HG02678 (cell line): ENCODE measurements around the gene FNBP1L.

ENCODE experiments used
- ATAC-seq: cut with Tn5 transposase; IDR thresholded peaks from one replicate; pipeline ENCODE4 v1.9.1; 2021; ENCODE audit warnings: mild to moderate bottlenecking, moderate library complexity; ENCODE audit not compliant: unreplicated experiment

The FNBP1L gene

DNA sequence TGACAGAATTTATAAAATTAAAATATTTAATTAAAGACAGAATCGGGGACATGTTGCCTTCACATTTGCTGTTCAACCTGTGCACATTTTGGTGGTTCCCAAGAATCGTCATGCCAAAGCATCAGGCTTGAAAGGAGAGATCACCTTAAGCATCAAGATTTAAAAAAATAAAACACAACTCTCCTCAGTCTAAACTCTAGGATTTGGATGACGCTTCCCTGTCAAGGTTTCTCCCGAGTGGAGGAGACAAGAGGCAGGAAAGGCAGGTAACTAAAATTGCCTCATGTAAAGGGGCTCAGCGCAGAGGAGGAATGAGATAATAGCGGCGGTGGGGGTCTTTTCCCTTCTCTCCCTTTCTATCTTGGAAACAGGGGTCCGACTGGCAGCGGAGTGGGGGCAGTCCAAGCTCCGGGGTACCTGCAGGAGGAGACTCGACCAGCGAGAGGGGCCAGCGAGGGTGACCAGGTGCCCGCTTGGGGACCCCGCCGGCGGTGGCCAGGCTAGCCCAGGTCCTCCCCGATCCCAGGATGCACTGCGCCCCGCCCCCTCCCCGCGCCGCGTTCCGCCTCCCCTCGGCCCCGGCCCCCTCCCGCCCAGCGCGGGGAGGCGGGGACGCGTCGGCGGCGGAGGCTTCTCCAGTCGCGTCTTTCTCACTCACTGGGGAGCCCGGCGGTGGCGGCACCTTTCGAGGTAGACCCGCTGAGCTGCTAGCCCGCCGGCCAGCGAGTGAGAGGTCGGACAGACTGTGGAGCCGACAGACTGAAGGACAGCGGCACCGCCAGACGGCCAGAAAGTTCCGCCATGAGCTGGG is at the start of gene FNBP1L:
Gene FNBP1L, plus strand, starts transcription at position 638 of the 811 bp plus-strand sequence. Its CDS starts 164 bp downstream, at position 802.
- no peak for ATAC-seq

DNA sequence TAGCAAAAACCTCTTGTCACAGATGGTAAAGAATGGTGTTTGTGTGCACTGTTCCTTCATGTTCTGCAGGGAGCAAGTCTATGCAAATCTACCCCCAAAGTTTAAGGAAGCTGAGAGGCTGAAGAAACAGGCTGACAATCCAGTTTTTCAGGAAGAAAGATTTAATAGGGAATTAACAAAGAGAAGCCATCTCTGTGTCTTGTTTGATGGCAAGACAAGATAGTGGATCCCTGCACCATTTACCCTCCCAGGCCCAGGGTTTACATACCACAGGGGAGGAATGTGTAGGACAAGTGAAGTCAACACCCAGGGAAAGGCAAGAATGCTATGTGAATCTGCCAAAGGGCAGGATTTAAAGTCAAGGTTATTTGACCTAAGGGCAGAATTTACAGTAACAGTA is 48.1 kb upstream of the FNBP1L start:
- ATAC-seq, result no peak

DNA sequence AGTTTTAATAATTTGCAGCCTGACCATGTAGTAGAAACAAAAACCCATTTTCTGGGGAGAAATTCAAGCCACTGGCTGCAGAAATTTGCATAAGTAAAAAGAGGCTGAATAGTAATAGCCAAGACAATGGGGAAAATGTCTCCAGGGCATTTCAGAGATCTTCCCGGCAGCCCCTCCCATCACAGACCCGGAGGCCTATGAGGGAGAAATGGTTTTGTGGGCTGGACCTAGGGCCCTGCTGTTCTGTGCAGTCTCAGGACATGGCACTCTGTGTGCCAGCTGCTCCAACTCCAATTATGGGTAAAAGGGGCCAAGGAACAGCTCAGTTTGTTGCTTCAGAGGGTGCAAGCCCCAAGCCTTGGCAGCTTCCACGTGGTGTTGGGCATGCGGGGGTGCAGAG is 39.7 kb upstream of the FNBP1L start:
- no peak for ATAC-seq

DNA sequence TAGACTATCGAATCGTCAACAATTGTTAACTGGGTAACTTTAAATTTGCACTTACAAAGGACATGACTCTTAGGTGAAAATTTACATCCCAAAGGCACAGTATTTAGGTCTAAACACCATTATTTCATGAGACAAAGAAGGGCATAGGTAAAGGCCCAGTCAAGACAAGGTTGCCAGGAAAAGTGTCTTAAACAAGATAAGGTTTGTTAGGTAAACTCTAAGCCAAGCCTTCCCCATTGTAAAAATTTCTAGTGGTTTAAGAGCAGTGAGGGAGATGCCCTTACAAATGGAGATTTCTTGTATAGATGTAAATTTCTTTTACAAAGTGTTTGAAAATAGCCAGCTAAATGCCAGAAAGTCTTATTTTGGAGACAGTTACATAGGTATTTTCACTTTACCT is 36.9 kb upstream of the FNBP1L start:
- no peak for ATAC-seq

DNA sequence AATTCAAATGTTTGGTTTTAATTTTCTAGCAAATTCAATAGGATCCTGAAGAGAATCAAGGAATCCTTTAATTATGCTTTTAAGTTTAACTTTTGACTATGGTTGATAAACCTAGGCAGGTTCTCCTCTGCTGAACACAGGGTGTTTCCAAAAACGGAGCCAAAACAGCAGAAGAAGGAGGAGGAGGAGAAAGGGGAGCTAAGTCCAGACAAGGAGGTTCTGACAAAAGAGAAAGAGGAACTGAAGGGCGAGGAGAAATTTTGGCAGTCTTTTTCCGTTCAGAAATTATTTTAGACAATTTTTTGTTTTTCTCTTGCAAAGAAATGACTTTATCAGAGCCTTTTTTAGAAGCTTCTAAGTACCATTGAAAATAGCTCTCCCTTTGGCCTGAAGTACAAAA is 33.2 kb upstream of the FNBP1L start:
- no peak for ATAC-seq

DNA sequence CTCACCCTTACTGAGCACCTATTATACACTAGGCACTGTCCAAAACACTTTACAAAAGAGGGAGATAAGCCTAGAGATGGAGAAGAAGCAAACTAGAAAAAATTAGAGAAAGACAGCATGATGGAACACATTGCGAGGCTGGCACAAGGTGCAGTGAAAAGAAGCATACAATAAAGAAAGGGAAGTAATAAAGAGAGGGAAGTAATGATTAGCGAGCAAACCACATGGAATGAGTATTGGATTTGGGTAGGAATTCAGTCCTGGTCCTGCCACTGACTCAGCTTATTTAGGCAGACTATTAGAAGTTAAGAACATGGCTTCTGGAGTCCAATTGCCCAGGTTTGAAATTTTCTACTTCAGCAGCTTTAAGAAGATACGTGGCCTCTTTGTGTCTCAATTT is 32.6 kb upstream of the FNBP1L start:
- no peak for ATAC-seq

DNA sequence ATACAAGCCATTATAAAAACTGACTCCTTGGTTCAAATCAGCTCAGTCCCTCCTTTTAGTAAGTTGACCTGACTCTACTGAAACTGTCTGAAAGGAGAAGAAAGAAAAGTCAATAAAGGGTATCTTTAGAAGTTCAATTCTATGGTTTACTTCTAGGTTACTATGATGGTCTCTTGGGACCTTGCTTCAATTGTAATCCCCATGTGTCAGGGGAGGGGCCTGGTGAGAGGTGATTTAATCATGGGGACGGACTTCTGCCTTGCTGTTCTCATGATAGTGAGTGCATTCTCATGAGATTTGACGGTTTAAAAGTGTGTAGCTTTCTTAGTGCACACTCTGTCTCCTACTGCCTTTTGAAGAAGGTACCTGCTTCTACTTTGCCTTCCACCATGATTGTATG is 31.7 kb upstream of the FNBP1L start:
- ATAC-seq, result no peak

DNA sequence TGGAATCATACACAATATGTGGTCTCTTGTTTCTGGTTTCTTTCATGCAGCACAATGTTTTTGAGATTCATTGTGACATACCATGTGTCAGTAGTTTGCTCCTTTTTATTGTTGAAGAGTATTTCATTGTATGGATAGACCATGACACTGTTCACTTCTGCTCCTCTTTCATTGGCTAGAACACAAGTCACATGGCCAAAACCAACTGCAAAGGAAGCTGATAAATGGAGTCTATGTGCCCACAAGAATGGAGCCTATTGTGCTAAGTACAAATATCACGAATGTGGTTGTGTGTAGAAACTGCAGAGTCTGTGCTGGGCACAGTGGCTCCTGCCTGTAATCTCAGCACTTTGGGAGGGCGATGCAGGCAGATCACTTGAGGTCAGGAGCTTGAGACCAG is 28.6 kb upstream of the FNBP1L start:
- ATAC-seq, result no peak

DNA sequence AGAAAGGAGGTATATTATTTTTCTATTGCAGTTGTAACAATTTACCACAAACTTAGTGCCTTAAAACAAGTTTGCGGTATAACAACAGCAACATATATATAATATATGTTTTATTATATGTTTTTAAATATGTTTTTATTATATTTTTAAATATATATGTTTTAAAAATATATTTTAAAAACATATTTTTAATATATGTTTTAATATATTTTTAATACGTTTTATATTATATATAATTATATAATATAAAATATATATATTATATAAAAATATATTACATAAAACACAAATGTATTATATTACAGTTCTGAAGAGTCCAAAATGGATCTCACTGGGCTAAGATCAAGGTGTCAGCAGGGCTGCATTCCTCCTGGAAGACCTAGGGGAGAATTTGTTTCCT is 27.5 kb upstream of the FNBP1L start:
- no peak for ATAC-seq

DNA sequence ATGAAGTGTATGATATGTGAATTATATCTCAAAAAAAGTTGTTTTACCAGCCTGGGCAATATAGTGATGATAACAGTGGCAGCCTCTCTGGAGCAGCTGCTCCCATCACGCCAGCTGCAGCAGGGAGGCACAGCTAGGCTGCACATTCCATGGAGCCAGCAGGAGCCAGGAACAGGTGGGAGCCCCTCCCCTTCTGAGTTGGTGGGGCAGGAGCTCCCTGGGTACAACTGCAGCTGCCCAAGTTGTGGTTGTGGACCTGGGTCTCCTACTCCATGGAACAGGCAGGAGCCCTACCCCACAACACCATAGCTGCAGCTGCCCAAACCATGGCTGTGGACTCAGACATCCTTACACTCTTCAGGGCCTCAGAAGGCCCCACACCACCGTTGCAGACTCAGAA is 21.7 kb upstream of the FNBP1L start:
- ATAC-seq, result no peak

DNA sequence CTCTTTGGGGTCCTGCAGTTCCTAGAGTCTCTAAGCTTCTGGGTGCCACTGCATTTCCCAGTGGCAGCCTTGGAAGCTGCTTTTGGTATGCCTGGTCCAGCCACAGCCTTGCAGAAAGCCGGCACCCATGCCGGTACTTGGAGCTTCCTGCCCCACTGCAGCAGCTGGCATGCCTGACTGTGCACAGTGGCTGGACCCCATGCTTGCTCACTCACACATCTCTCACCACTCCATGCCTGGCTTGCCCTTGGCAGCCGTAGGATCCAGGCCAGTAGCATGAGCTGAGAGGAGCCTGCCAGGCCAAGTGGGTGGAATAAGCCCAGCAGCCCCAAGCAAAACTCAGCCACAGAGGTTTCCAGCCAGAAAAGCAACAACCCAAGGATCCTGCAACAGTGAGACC is 20.3 kb upstream of the FNBP1L start:
- ATAC-seq, result no peak

DNA sequence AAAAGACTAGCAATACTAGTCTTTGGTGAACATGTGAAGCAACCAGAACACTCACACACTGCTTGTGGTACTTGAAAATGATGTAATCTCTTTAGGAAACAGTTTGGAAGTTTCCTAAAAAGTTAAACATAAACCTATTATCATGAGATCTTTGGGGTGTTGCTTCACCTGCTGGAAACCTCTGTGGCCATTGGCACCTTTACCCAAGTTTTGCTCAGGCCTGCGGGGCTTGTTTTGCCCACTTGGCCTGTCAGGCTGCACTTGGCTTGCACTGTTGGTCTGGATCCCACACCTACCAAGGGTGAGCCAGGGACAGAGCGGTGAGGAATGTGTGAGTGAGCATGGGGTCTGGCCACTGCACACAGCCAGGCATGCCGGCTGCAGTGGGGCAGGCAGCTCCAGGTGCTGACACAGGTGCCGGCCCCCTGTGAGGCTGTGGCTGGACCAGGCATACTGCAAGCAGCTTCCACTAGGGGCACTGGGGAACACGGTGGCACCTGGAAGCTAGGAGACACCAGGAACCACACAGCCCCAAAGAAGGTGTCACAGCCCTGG is 14.4 kb upstream of the FNBP1L start:
- no peak for ATAC-seq

DNA sequence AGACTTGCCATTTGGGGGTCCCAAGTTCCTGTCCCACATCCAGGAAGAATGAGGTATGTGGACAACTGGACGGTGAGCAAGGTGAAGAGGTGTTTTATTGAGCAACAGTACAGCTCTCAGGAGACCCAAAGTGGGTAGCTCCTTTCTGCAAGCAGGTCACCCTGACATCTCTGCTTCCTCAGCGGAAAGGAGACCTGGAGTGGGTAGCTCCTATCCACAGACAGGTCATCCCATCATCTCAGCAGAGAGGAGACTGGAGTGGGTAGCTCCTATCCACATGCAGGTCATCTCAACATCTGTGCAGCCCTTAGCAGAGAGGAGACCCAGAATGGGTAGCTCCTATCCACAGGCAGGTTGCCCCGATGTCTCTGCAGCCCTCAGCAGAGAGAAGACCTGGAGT is 13.8 kb upstream of the FNBP1L start:
- ATAC-seq, result no peak

DNA sequence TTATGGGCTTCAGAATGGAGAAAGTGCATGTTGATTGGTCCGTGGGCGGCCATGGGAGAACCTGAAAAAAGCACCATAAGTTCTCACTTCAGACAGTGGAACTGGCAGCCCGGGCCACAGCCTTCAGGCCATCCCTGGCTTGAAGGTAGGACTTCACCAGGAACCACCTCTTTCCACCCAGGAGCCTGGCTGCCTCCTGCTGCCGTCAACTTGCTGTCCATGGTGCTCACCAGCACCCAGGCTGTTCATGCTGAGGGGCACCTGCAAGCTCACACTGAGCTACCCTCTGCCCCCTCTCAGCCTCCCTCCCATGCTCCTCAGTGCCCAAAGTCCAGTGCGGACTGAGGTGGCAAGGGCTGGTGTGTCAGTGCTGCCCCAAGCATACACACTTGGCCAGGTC is 12.9 kb upstream of the FNBP1L start:
- ATAC-seq, result no peak

DNA sequence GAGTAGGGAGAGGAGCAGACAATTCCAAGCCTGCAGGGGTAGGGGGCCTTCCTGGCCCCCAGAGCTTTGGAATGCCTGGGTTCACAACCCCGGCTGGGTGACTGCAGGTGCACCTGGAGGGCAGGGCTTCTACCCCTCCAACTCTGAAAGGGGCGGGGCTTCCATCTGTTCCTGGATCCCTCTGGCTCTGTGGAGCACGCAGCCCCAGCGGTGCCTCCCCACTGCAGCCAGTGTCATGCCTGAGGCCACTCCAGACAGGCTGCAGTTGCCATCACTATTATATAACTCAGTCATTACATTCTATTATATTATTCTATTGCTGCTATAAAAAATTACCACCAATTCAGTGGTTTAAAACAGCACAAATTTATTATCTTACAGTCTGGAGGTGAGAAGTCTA is 12.5 kb upstream of the FNBP1L start:
- no peak for ATAC-seq

DNA sequence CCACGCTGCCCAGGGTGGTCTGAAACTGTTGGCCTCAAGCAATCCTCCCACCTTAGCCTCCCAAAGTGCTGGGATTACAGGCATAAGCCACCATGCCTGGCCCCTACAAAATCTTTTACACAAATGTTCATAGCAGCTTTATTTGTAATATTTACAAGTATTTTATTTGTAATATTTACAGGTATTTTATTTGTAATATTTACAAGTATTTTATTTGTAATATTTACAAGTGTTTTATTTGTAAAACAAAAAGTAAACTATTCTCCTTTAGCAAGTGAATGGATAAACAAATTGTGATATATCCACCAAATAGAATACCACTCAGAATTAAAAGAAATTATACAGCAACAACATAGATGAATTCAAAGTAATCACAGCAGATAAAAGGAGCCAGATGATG is 11.4 kb upstream of the FNBP1L start:
- ATAC-seq, result no peak

DNA sequence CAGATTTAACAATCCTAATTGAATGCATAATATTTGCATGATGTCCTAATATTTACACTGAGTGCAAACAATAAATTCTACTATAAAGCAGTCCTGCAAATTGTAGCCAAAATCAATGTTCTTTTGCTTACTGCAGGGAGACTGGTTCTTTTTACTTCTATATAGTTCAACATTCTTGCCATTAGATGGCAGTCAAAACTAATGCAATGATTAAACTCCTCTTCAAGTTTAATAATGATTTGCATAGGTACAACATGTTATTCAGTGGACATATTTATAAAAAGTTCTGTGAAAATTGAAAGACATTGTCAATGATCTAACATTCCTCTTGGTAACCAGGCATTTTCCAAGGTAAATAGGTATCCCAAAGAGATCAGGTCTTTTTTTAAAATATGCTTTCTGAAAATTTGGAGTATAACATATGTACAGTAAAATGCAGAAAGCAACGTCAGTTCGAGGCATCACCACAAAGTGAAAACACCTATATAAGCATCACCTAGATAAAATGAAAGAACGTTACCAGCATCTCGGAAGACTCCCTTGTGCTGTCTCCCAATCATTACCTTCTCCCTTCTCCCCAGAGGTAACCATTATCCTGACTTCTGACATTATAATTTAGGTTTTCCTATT is 9.8 kb upstream of the FNBP1L start:
- no peak for ATAC-seq

DNA sequence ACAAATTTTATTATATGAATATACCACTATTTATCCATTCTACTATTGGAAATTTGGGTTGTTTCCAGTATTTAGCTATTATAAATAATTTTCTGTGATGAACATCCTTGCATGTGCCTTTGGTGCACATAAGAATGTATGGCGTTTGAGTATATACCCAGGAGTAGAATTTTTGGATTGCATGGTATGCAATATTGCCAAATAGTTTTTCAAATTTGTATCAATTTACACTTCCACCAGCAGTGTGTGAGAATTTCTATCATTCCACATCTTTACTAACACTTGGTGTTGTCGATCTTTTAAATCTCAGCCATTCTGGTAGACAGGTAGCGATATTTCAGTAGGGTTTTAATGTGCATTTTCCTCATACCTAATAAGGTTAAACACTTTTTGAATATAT is 9.2 kb upstream of the FNBP1L start:
- no peak for ATAC-seq

DNA sequence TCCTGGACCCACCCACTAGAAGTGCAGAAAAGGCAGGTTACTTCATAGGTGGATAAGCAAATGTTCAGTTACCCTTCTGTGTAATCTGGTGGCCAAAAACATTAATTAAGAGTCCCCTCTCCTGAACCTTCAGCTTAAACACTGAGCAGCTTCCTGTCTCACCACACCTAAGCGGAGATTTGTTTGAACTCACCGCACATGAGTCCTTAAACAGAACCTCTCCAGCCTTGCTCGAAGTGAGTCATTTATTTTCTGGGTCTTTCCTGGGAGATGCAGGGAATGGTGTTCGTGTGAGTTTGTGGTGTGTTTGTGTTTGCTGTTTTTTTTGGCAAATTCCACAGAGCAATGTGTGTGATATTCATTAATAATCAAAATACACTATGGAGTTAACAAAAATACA is 7.6 kb upstream of the FNBP1L start:
- ATAC-seq, result no peak

DNA sequence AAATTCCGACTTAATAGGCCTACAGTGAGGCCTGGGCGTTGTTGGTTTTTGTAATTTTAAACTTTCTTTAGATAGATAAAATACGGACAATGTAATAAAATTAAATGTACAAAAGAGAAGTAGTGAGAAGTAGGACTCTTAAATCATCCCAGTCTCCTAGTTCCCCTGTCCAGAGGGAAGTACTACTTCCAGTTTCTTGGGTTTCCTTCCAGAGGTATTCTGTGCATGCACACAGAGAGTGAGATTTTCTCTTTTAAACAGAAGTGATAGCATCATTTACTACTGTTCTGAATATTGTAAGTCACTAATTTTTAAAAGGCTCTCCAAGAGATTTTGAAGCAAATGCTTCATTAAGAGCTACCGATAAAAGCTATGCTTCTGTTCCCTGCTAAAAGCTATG is 7.2 kb upstream of the FNBP1L start:
- ATAC-seq, result no peak

DNA sequence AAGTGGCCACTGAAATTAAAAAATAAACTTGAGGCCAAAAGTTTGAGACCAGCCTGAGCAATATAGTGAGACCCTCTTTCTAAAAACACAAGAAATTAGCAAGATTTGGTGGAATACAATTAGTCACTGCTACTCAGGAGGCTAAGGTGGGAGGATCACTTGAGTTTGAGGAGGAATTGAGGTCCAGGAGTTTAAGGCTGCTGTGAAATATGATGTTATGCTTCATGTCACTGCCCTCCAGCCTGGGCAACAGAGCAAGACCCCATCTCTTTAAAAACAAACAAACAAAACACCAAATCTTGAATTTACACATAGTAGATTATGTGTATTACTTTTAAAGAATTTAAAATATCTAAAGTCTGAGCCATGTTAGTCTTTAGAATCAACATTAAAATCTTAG is 6.3 kb upstream of the FNBP1L start:
- no peak for ATAC-seq

DNA sequence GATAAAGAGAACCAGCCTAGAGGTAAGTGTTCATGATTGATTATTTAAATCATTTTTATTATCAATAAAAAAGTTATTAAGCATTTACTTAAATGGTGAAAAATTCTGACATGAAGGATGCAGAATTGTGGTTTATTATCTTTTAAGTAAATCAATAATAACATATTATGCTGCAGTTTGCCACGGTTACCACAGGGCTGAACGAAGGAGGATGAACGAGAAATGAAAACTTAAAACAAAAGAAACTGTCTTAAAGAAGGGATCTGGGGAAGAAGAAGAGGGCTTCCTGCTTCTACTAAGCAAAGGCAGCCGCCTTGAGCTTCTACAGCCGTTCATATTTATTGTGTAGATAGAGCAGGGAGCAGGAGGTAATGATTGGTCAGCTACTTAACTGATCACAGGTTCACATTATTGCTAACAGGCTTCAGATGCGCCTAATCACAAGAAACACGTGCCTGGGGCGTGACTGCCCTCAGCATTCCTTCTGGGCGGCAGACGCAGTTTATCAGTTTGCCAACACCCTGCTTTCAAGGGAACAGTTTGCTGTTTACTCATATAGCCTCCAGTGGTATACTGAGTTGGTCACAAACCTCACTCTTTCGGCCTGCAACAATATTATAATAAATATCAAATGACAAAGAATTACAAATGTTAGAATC is 5.8 kb upstream of the FNBP1L start:
- ATAC-seq, result no peak
